Lower leg skin (tissue), 3 donors: ENCODE results near the gene GTF2IRD1.

Experiments used
- CTCF ChIP-seq, 3 donors: fragments of 450-650 bp; IDR thresholded peaks; one replicate each; pipeline ENCODE4 v1.5.1; 2016; ENCODE audit warnings: antibody characterized with exemption in 3 of 3, mild to moderate bottlenecking in 3 of 3, moderate library complexity in 2 of 3
- POLR2A ChIP-seq, 2 donors: fragments of 450-650 bp; IDR thresholded peaks; one replicate each; pipeline ENCODE4 v1.6.1; 2016 to 2017; ENCODE audit warnings: antibody characterized with exemption in 2 of 2, mild to moderate bottlenecking in 1 of 2, moderate library complexity in 1 of 2

- TF ChIP-seq CTCF (IDR thresholded peaks at IDR 0.05) (no peak), POLR2A (IDR thresholded peaks at IDR 0.05) (no peak)
These were observed 73.1 kb downstream of the GTF2IRD1 start for GRCh38 chr7:74526780-74527179.
